Neural crest cell (in vitro differentiated cells): ENCODE data around the gene COX7B2. TPM values are rescaled to one million over a fixed set of nuclear protein-coding genes. Genes with fewer than 3 reads are reported as not detected.

Experiments used
- DNase-seq: peaks from one replicate; pipeline ENCODE4 v3.0.0; 2021; ENCODE audit warnings: low read depth, mixed read lengths, low spot score
- H3K27ac Mint-ChIP-seq: one replicate; pipeline ENCODE4 v1.8.0; 2021; ENCODE audit warnings: mild to moderate bottlenecking, mixed read lengths; ENCODE audit not compliant: unreplicated experiment
- H3K27me3 Mint-ChIP-seq: 2 replicates; pipeline ENCODE4 v1.8.0; 2021; ENCODE audit warnings: low read depth, mild to moderate bottlenecking, mixed read lengths
- H3K36me3 Mint-ChIP-seq: 2 replicates; pipeline ENCODE4 v1.8.0; 2021; ENCODE audit warnings: low read depth, mild to moderate bottlenecking, mixed read lengths
- H3K4me1 Mint-ChIP-seq: 2 replicates; pipeline ENCODE4 v1.8.0; 2021; ENCODE audit warnings: mixed read lengths
- H3K4me3 Mint-ChIP-seq: one replicate; pipeline ENCODE4 v1.8.0; 2021; ENCODE audit warnings: mild to moderate bottlenecking, mixed read lengths
- H3K9me3 Mint-ChIP-seq: 2 replicates; pipeline ENCODE4 v1.8.0; 2021; ENCODE audit warnings: mixed read lengths
- CTCF ChIP-seq: fragments of 200-600 bp; sonication (generic); conservative IDR thresholded peaks from 2 replicates; pipeline ENCODE4 v1.5.0; 2021; ENCODE audit warnings: antibody characterized with exemption, mild to moderate bottlenecking
- total RNA-seq: library from RNA; stranded (reverse); gene quantifications from 2 replicates; pipeline ENCODE4 v1.2.1, GENCODE V29; 2021

The COX7B2 gene
- total RNA-seq, 1 donor from 2014 or later, result not detected

- no peaks in the 10 kb centered on the region for H3K4me1 Mint-ChIP-seq
- DNase-seq, result no peak
- no peaks in the 10 kb centered on the region for H3K27me3 Mint-ChIP-seq
- H3K9me3 Mint-ChIP-seq, result no peaks in the 10 kb centered on the region
- no peak overlapping the region for H3K4me3 Mint-ChIP-seq
- H3K36me3 Mint-ChIP-seq, result no peaks in the 10 kb centered on the region
- TF ChIP-seq CTCF, result no peak
- H3K27ac Mint-ChIP-seq, result no peak overlapping the region
Observed at GRCh38 chr4:46717950-46718349, 191.1 kb downstream of the COX7B2 start.

- TF ChIP-seq CTCF, result no peak
- no peak for DNase-seq
- H3K36me3 Mint-ChIP-seq, result no peaks in the 10 kb centered on the region
- H3K27ac Mint-ChIP-seq, result no peak overlapping the region
- no peaks in the 10 kb centered on the region for H3K27me3 Mint-ChIP-seq
- H3K9me3 Mint-ChIP-seq, result no peaks in the 10 kb centered on the region
- no peak overlapping the region for H3K4me3 Mint-ChIP-seq
- H3K4me1 Mint-ChIP-seq, result no peaks in the 10 kb centered on the region
Observed at GRCh38 chr4:46715468-46715867, 193.6 kb downstream of the COX7B2 start.

- H3K36me3 Mint-ChIP-seq, result no peaks in the 10 kb centered on the region
- DNase-seq, result no peak
- no peaks in the 10 kb centered on the region for H3K27me3 Mint-ChIP-seq
- TF ChIP-seq CTCF, result no peak
- peaks cover 3% of the 10 kb centered on the region for H3K9me3 Mint-ChIP-seq
- H3K27ac Mint-ChIP-seq, result no peak overlapping the region
- H3K4me1 Mint-ChIP-seq, result no peaks in the 10 kb centered on the region
- H3K4me3 Mint-ChIP-seq, result no peak overlapping the region
Observed at GRCh38 chr4:46698891-46699290, 210.2 kb downstream of the COX7B2 start.

Other genes with a start within 250 kb of the COX7B2 start
- not detected in 2 replicates for gene GABRA4, start 84.3 kb upstream of the COX7B2 start, total RNA-seq
- not detected in 2 replicates for gene GABRB1, start 122.3 kb upstream of the COX7B2 start, total RNA-seq